Choroid plexus epithelial cell (primary cell): ENCODE measurements around the gene CACNG3.

Source experiments
- DNase-seq: peaks from one replicate; pipeline ENCODE4 v3.0.0-alpha.2; 2010; ENCODE audit warnings: low read depth
- H3K4me3 ChIP-seq: 2 replicates; pipeline ENCODE4 v1.5.1; 2011; ENCODE audit warnings: low read depth, mild to moderate bottlenecking, control low read depth, low read length, moderate library complexity
- CTCF ChIP-seq: conservative IDR thresholded peaks from 2 replicates; pipeline ENCODE4 v1.5.1; 2011; ENCODE audit warnings: low read depth, mild to moderate bottlenecking, control low read depth, inconsistent platforms, low read length, moderate library complexity

The CACNG3 gene

DNA sequence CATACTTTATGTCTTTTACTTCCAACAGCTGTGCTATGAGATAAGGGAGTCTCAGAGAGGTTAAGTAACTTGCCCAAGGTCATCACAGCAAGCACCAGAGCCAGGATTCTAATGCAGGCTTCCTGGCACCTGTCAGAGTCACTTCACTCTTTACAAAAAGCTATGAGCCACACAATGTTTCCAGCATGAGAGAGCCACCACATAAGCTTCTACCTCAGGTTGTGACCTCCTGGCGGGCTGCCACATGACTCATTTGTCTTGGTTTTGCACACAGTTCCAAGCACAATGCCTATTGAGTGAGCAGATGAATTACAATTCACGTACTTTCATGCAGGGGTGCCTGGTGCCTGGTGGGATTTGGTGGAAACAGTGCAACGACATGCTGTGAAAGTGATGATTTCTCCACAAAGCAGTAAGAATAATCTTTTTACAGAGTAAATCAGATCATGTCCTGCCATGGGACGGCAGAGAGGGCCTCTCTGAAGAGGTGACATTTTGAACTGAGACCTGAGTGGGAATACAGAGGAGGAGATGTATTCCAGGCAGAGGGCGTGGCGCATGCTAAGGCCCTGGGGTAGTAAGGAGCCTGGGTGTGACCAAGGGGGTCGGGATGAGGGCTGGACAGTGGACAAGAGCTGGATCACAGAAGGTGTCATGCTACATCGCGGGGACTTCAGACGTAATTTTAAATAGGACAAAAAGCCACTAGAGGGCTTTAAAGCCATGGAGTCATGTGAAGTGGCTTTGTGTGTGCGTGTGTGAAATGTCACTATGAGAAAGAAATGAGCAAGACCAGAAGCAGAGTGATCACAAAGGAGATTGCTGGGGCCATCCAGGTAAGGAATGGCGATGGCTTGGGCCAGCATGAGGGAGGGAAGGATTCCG, 53.4 kb downstream of the CACNG3 start:
- TF ChIP-seq CTCF = no peak
- H3K4me3 ChIP-seq = no peak overlapping the region
- peak; percentile 10 for DNase-seq

- no peak for DNase-seq
- no peak for TF ChIP-seq CTCF
- H3K4me3 ChIP-seq = no peak overlapping the region
These were observed 59.2 kb downstream of the CACNG3 start for GRCh38 chr16:24315343-24315742.

- no peak overlapping the region for H3K4me3 ChIP-seq
- TF ChIP-seq CTCF = no peak
- DNase-seq = no peak
These were observed 62.5 kb downstream of the CACNG3 start for GRCh38 chr16:24318680-24319079.

GRCh38 chr16:24319126-24319814, 63.1 kb downstream of the CACNG3 start:
- H3K4me3 ChIP-seq = no peak overlapping the region
- TF ChIP-seq CTCF = no peak

DNA sequence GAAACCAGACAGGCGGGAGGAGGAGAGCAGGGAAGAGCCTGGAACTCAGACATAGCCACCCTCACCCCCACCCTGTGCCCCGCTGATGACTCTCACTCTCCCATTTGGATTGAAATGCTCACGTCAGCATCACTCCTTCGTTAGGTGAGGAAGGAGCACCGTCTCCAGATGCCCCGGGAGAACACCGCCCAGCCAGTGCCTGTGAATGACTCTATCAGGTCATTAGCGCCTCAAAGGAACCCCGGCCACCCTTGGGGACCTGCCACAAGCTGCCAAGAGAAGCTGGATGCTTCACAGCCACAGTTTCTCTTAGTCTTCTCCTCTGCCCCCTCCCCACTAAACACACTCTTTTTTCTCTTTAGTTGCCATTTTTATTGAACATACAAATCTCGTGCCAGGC, 66.0 kb downstream of the CACNG3 start:
- no peak for DNase-seq
- TF ChIP-seq CTCF = no peak

More at GRCh38 chr16:24319126-24319814, 63.1 kb downstream of the CACNG3 start:
- DNase-seq = no peak

DNA sequence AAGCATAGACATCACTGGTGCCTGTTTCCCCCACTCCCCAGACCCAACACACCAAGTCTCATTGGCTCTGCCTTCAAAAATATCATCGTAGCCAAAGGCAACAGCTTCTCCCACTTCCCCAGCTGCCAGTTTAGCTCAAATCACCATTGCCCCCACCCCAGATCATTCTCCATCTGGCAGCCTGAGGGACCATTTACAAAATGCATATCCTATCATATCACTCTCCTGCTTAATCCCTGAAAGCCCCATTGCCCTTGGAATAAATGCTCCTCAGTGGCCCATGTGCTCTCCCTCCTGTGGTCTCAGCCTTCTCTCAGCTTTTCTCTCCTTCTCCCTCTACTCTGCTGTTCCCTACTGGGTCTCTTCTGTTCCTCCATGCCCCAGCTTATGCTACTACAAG, 68.3 kb downstream of the CACNG3 start:
- no peak for DNase-seq
- no peak for TF ChIP-seq CTCF
- H3K4me3 ChIP-seq = no peak overlapping the region

More for the DNA sequence above, 66.0 kb downstream of the CACNG3 start:
- no peak overlapping the region for H3K4me3 ChIP-seq
